Gastrocnemius medialis (tissue), 4 donors: ENCODE results near the gene NR1H3. TPM values are rescaled to one million over a fixed set of nuclear protein-coding genes. Genes with fewer than 3 reads are reported as not detected.

ENCODE experiments used
- ATAC-seq, 2 donors: fragments of 150-250 bp; one replicate each; pipeline ENCODE4 v1.9.1; 2016
- DNase-seq, 2 donors: peaks; one replicate each; pipeline ENCODE4 v3.0.0-alpha.2; 2019
- H3K27ac ChIP-seq, 4 donors: fragments of 200-600 bp; sonication (generic); 1 replicate in 1 of 4; 2 replicates in 3 of 4; pipeline ENCODE4 v1.5.1; 2016 to 2018; ENCODE audit warnings: mild to moderate bottlenecking in 2 of 4, moderate library complexity in 1 of 4
- H3K27me3 ChIP-seq, 3 donors: fragments of 200-600 bp; sonication (generic) in 2 of 3; 1 replicate in 1 of 3; 2 replicates in 2 of 3; pipeline versions ENCODE4 v1.5.1 to v1.6.0; 2016 to 2019; ENCODE audit warnings: mild to moderate bottlenecking in 1 of 3, moderate library complexity in 1 of 3
- H3K36me3 ChIP-seq, 2 donors: fragments of 200-600 bp; sonication (generic) in 1 of 2; one replicate each; pipeline ENCODE4 v1.5.1; 2017 to 2018
- H3K4me1 ChIP-seq, 2 donors: fragments of 200-600 bp; sonication (generic) in 1 of 2; one replicate each; pipeline ENCODE4 v1.5.1; 2016 to 2017; ENCODE audit warnings: mild to moderate bottlenecking in 2 of 2
- H3K4me3 ChIP-seq, 4 donors: fragments of 200-600 bp; sonication (generic) in 3 of 4; 1 replicate in 1 of 4; 2 replicates in 3 of 4; pipeline ENCODE4 v1.5.1; 2016 to 2019; ENCODE audit warnings: mild to moderate bottlenecking in 2 of 4
- H3K9me3 ChIP-seq, 3 donors: fragments of 200-600 bp; sonication (generic) in 2 of 3; 1 replicate in 1 of 3; 2 replicates in 2 of 3; pipeline ENCODE4 v1.5.1; 2016 to 2019
- POLR2A ChIP-seq, 2 donors: fragments of 450-650 bp; IDR thresholded peaks; one replicate each; pipeline ENCODE4 v1.6.1; 2017; ENCODE audit warnings: antibody characterized with exemption in 2 of 2, mild to moderate bottlenecking in 2 of 2, moderate library complexity in 2 of 2
- in situ Hi-C, 4 donors: fragments of 200-750 bp; cut with MboI; loops; one replicate each; pipeline versions ENCODE4 v1.15.0 to v1.8.0; 2017; ENCODE audit warnings: low sequenced_read_pairs in 4 of 4
- intact Hi-C: fragments of 100-400 bp; cut with DNase I; formaldehyde crosslinking; loops from one replicate; pipeline ENCODE4 v1.15.1; 2023; ENCODE audit warnings: low total_unique reads
- total RNA-seq, 4 donors: library from RNA; depleted of rRNA; stranded (reverse); fragments of >200 nt; gene quantifications; one replicate each; pipeline versions ENCODE4 v1.1.0 to v1.2.3, GENCODE V29; 2016
- TF ChIP-seq, protein P1 (sequence below), 5 experiments: fragments of 450-650 bp in 3 of 5; fragments of 200-600 bp in 2 of 5; sonication (generic) in 2 of 5; IDR thresholded peaks in 4 of 5; conservative IDR thresholded peaks in 1 of 5; 1 replicate in 4 of 5; 2 replicates in 1 of 5; pipeline ENCODE4 v1.5.1; 2016 to 2019; ENCODE audit warnings: antibody characterized with exemption in 5 of 5, mild to moderate bottlenecking in 3 of 5, moderate library complexity in 3 of 5

NR1H3 gene
- total RNA-seq, 4 donors from 2014 or later = 7.9 to 16.3 (median 12.1) TPM

DNA sequence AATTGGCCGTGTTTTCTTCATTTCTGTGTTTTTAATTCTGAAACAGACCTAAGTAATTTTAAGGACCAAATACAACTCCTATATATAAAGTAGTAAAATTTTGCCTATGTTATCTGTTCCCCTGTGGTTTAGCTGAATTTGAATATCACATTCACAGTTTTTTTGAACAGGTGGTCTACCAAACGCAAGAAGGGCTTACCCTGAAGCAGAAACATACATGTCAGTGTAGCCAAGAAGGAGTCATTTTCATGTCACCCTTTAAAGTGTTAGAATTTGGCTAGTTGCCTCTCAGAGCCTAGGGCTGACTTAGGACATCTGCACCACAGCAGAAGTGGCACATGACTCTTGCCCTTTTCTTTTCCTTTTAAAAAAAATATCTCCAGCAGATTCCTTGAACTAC, 60.4 kb downstream of the NR1H3 start:
- Histone ChIP-seq H3K4me1 (no peaks in the 10 kb centered on the region), H3K4me3 (no peak overlapping the region), H3K27ac (no peak overlapping the region), H3K9me3 (no peaks in the 10 kb centered on the region), H3K36me3 (peaks cover 0 to 71% of the 10 kb centered on the region in 2 donors), H3K27me3 (no peaks in the 10 kb centered on the region)
- in situ Hi-C loops = no loop called here
- intact Hi-C loops = no loop called here
- ATAC-seq (no peak), DNase-seq (no peak)
- no peak for TF ChIP-seq POLR2A (IDR thresholded peaks at IDR 0.05)
- TF ChIP-seq, protein P1, sequence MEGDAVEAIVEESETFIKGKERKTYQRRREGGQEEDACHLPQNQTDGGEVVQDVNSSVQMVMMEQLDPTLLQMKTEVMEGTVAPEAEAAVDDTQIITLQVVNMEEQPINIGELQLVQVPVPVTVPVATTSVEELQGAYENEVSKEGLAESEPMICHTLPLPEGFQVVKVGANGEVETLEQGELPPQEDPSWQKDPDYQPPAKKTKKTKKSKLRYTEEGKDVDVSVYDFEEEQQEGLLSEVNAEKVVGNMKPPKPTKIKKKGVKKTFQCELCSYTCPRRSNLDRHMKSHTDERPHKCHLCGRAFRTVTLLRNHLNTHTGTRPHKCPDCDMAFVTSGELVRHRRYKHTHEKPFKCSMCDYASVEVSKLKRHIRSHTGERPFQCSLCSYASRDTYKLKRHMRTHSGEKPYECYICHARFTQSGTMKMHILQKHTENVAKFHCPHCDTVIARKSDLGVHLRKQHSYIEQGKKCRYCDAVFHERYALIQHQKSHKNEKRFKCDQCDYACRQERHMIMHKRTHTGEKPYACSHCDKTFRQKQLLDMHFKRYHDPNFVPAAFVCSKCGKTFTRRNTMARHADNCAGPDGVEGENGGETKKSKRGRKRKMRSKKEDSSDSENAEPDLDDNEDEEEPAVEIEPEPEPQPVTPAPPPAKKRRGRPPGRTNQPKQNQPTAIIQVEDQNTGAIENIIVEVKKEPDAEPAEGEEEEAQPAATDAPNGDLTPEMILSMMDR (IDR thresholded peaks at IDR 0.05 in 4 of 5, conservative IDR thresholded peaks at IDR 0.05 in 1 of 5) = no peak

Other genes starting within 250 kb of the NR1H3 start
- 100 to 1,000 TPM; 120 to 165 (median 142) TPM for gene ARFGAP2, start 81.1 kb upstream of the NR1H3 start, total RNA-seq
- 100 to 1,000 TPM; 129 to 369 (median 205) TPM for gene PACSIN3, start 71.6 kb upstream of the NR1H3 start, total RNA-seq
- 10 to 100 TPM in 1 of 4 donors, 1 to 10 TPM in 3; 4.7 to 11.5 (median 7.1) TPM for gene DDB2, start 43.0 kb upstream of the NR1H3 start, total RNA-seq
- gene ACP2, start 9.2 kb upstream of the NR1H3 start, total RNA-seq = 10 to 100 TPM; 12.4 to 36.2 (median 27.9) TPM
- 10 to 100 TPM; 39.4 to 47.9 (median 41.6) TPM for gene MADD, start 12.1 kb downstream of the NR1H3 start, total RNA-seq
- gene MYBPC3, start 94.7 kb downstream of the NR1H3 start, total RNA-seq = under 1 TPM in 1 of 4 donors, not detected in 3; 0.07 TPM
- 1 to 10 TPM in 3 of 4 donors, under 1 TPM in 1; 0.44 to 7.0 (median 4.2) TPM for gene SPI1, start 120.6 kb downstream of the NR1H3 start, total RNA-seq
- 10 to 100 TPM; 16.8 to 48.9 (median 25.6) TPM for gene SLC39A13, start 150.6 kb downstream of the NR1H3 start, total RNA-seq
- gene PSMC3, start 168.4 kb downstream of the NR1H3 start, total RNA-seq = 100 to 1,000 TPM; 243 to 350 (median 329) TPM
- 10 to 100 TPM; 48.9 to 68.6 (median 59.4) TPM for gene RAPSN, start 191.1 kb downstream of the NR1H3 start, total RNA-seq